Measurements from ENCODE around the gene SLC6A18.

DNA sequence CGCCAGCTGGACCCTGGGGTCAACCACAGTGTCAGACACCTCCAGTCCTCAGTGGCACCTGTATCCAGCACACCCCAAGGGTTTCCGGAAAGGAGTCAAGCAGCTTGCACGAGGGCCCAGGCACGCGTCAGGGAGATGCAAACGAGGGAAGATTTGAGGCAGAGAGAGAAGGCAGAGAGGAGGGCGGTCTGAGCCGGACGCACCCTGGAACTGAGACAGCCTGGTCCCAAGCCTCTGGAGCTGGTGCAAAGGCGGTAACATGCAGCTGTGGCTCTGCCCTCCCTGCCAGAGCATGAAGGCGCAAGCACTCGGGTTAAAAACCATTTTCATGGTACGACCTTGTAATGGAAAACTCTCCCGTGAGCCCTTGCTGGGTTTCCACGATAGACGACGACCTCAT lies 32.2 kb downstream of the SLC6A18 start:
- TF ChIP-seq, protein P1, sequence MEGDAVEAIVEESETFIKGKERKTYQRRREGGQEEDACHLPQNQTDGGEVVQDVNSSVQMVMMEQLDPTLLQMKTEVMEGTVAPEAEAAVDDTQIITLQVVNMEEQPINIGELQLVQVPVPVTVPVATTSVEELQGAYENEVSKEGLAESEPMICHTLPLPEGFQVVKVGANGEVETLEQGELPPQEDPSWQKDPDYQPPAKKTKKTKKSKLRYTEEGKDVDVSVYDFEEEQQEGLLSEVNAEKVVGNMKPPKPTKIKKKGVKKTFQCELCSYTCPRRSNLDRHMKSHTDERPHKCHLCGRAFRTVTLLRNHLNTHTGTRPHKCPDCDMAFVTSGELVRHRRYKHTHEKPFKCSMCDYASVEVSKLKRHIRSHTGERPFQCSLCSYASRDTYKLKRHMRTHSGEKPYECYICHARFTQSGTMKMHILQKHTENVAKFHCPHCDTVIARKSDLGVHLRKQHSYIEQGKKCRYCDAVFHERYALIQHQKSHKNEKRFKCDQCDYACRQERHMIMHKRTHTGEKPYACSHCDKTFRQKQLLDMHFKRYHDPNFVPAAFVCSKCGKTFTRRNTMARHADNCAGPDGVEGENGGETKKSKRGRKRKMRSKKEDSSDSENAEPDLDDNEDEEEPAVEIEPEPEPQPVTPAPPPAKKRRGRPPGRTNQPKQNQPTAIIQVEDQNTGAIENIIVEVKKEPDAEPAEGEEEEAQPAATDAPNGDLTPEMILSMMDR (optimal IDR thresholded peaks at IDR 0.05 in 1 of 3, IDR thresholded peaks at IDR 0.05 in 1 of 3, conservative IDR thresholded peaks at IDR 0.05 in 1 of 3; ENCODE audit: extremely low read depth in 1 of 3, insufficient read depth in 2 of 3, low read length in 3 of 3): no peak
- no peak for TF ChIP-seq EZH2 (IDR thresholded peaks at IDR 0.05; ENCODE audit: low read length)
